Activated CD4-positive, CD25-positive, alpha-beta regulatory T cell treated with anti-CD3 and anti-CD28 coated beads, Interleukin-2, amount 50 U/mL, for 24 hours (primary cell): ENCODE data around the gene RRM1.

Experiments used
- ATAC-seq, 2 donors: fragments of 150-1000 bp; cut with Tn5 transposase; one replicate each; pipeline ENCODE4 v1.10.0; 2021; ENCODE audit warnings: mild to moderate bottlenecking in 1 of 2, moderate library complexity in 1 of 2

The RRM1 gene

DNA sequence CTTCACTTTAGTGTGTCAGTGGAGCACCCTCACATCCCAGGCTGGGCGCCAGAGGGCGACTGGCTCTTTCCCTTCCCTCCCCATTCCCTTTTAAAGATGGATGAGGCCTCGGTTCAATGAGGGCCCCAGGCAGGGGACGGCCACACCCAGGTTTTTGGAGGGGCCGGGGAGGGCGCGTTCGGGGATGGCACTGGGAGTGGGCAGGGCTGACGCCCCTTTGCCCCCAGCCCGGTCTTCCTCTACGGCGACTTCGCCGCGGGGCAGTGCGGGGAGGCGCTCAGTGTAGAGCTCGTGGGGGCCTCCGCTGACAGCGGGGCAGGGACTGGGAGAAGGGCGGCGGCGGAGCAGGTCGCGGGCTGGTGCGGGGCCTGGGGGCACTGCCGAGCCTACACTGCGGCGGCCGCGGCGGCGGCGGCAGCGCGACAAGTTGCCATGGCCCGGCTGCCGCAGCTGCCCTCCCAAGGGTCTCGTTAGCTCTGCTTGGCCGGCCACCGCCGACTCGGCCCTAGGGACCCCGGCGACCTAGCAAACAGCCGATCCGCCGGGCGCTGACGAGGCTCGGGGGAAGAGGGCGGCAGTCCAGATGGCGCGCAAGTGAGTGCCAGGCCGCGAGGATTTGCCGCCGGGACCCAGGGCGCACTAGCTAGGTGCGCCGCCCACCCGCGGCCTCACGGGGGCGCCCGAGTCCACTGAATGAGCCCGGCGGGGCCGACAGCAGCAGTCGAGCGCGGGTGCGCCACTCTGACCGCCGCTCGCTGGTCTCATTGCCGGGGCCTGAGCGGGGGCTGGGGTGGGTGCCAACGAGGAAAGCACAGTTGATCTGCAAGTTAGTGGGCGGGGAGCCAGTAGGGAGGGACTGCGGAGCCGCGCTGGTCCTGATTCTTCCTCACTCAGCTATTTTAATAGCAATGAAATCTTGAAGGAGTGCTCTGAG lies 92.7 kb downstream of the RRM1 start:
- ATAC-seq = peak; percentile 83 to 89
